AG10803 (cell line): ENCODE measurements around the gene GREB1L.

Experiments used
- DNase-seq: peaks from one replicate; pipeline ENCODE4 v3.0.0; 2010; ENCODE audit warnings: low read depth
- H3K4me3 ChIP-seq: 2 replicates; pipeline ENCODE4 v1.5.1; 2011; ENCODE audit warnings: mild to moderate bottlenecking, low read length, control low read depth
- TF ChIP-seq, protein P1 (sequence below): conservative IDR thresholded peaks from 2 replicates; pipeline ENCODE4 v1.5.1; 2011; ENCODE audit warnings: mild to moderate bottlenecking, low read length, control low read depth, inconsistent platforms

Gene GREB1L

DNA sequence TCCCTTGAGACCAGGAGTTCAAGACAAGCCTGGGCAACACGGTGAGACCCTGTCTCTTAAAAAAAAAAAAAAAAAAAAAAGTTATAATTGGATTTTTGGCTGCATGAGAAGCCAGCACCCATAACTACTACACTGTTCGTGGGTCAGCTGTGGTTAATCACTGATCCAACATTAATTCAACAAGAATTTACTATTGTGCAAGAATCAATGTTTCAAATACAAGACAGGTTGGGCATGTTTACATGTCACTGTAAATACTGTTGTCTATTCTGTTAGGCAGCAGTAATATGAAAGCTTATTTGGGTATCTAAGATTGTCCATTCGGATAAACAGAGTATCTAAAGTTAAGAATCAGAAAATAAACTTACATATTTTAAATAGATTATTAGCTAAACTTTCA is 296.2 kb downstream of the GREB1L start:
- peak; percentile 19 for DNase-seq
- no peak overlapping the region for H3K4me3 ChIP-seq
- TF ChIP-seq, protein P1, sequence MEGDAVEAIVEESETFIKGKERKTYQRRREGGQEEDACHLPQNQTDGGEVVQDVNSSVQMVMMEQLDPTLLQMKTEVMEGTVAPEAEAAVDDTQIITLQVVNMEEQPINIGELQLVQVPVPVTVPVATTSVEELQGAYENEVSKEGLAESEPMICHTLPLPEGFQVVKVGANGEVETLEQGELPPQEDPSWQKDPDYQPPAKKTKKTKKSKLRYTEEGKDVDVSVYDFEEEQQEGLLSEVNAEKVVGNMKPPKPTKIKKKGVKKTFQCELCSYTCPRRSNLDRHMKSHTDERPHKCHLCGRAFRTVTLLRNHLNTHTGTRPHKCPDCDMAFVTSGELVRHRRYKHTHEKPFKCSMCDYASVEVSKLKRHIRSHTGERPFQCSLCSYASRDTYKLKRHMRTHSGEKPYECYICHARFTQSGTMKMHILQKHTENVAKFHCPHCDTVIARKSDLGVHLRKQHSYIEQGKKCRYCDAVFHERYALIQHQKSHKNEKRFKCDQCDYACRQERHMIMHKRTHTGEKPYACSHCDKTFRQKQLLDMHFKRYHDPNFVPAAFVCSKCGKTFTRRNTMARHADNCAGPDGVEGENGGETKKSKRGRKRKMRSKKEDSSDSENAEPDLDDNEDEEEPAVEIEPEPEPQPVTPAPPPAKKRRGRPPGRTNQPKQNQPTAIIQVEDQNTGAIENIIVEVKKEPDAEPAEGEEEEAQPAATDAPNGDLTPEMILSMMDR, result no peak

DNA sequence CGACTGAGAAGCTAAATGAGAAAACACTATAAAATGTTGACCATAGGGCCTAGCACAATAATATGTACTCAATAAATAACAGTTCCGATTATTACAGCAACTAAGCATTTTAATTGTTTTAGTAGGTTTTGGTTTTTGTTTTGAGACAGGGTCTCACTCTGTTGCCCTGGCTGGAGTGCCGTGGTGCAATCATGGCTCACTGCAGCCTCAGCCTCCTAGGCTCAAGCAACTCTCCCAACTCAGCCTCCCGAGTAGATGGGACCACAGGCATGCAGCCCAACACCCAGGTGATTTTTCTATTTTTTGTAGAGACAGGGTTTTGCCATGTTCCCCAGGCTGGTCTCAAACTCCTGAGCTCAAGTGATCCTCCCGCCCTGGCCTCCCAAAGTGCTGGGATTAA is 304.4 kb downstream of the GREB1L start:
- no peak overlapping the region for H3K4me3 ChIP-seq
- TF ChIP-seq, protein P1, result no peak
- no peak for DNase-seq

DNA sequence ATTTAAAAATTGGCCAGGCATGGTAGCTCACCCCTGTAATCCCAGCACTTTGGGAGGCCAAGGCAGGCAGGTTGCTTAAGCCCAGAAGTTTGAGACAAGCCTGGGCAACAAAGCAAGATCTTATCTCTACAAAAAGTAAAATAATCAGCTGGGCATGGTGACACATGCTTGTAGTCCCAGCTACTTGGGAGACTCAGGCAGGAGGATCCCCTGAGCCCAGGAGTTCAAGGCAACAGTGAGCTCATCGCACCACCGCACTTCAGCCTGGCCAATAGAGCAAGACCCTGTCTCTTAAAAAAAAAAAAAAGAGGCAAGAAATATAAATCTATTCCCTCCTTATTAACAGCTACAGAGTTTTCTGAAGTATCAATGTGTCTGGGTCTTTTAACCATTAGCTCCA is 306.6 kb downstream of the GREB1L start:
- no peak overlapping the region for H3K4me3 ChIP-seq
- no peak for DNase-seq
- TF ChIP-seq, protein P1, result no peak

DNA sequence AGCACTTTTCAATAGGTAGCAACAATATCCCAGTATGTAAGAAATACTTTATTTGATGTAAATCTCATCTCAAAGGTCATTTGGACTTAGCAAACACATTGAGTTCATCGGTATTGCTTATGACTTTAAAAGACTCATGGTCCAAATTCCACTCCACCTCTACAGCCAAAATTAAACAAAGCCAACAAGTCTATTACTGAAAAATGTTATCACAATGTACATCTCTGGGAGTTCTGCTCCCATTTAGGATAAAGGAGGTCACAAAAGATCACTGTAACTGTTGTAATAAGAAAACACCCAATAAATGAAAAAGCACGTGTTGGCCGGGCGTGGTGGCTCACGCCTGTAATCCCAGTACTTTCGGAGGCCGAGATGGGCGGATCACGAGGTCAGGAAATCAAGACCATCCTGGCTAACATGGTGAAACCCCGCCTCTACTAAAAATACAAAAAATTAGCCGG is 308.5 kb downstream of the GREB1L start:
- TF ChIP-seq, protein P1, result no peak
- no peak for DNase-seq
- H3K4me3 ChIP-seq, result no peak overlapping the region

DNA sequence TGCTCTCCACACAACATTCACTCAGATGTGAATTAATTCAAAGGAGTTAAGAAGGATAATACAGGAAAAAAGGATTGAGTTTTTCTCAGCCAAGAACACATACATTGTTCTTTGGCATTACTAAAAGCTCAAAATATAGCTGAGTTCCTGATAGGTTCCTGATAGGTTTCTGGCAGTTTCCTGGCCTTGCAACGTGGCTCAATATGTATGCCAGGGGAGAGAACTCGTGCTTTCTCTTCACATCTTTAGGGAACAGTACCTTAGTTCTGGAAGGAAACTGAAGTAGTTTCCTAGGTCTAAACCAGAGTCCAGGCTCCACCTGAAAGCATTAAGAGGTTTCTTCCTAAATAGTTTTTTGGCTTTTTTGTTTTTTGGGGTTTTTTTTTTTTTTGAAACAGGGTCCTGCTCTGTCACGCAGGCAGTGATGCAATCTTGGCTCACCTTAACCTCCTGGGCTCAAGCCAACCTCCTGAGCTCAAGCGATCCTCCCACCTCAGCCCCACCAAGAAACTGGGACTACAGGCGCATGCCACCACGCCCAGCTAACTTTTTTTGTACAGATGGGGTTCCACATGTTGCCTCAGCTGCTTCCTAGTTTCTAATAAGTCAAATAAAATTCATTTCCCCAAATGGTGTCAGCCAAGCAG is 315.7 kb downstream of the GREB1L start:
- no peak for DNase-seq

DNA sequence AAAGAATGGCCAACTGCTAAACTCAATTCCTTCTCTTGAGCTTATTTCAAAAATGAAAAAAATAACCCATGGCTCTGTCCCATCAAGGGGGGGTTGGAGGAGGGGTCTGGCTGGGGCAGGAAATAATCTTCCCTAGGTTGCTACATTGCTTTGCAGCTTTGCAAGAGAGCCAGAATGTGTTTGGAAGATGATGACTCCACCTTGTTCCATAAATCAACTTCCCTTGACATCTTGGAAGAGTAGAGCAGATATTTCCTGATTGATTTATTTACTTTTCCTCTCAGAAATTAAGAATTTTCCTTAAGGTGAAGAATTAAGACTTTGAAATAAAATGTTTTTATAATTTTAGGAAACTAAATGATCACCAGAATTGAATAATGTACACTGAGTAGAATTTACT is 317.2 kb downstream of the GREB1L start:
- TF ChIP-seq, protein P1, result no peak
- no peak overlapping the region for H3K4me3 ChIP-seq
- DNase-seq, result no peak

More for the DNA sequence above, 315.7 kb downstream of the GREB1L start:
- no peak overlapping the region for H3K4me3 ChIP-seq
- TF ChIP-seq, protein P1, result no peak

DNA sequence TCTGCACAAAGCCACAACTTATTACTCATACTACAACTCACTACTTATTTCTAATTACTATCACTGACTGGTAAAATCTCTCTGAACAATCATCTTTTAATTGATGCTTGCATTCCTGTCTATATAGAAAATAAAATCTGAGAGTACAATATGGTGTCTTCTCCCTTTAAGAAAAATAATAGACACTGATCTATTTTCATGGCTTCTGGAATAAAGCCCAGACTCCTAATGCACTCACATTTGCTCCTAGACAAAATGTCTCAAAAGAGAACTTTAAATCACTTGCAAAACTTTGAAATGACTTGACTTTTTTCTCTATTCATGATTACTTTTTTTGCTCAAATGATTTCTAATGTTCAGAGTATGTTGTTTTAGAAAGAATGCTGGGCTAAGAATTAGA is 329.7 kb downstream of the GREB1L start:
- TF ChIP-seq, protein P1, result no peak
- H3K4me3 ChIP-seq, result no peak overlapping the region
- peak; percentile 3 for DNase-seq
